Measurements from ENCODE around the gene SHISA8.

DNA sequence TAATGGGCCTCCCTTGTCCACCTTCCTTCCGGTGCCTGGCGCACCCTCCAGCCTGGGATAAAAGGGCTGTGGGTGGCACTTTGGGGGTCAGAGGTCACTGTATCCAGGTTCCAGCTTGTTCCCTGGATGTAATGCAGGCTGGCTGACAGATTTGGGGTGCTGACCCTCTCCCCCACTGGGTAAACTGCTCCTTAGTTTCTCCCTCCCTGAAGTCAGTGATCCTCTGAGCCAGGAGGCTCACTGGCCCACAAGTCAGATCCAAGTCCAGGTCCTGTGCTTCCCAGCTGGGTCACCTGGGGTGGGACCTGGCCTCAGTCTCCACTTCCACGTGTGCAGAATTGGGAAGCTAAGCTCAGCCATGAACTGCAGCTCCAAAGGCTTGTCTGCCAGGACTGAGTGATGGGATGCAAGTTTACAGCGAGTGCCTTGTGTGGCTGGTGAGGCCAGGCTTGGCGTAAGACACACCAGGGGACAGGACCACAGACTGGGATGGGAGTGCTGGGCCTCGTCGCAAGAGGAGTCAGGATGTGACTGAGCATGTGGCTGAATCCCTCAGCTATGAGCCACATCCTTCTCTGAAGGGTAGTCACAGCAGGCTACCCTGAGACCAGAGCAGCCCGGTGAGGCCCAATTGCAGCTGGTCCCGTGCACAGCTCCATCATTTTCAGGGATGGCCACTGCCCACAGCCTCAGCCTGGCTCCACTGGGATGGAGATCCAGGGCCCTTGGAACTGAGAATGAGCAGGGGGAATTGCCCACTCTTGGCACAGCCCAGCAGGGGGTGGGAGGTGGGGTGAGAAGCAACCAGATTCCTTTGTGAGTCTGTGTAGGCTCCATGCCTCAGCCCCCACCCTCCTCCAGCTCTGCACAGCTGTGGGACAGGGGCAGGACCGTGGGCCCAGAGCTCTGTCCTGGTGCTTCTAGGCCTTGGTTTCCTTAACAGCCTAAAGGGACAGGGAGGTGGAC lies 7.2 kb downstream of the SHISA8 start:
- peak; percentile 9 for TF ChIP-seq CTCF (IDR thresholded peaks at IDR 0.05; ENCODE audit: borderline replicate concordance, extremely low read depth, low read length, poor library complexity, severe bottlenecking)
- no peak for TF ChIP-seq EZH2 (IDR thresholded peaks at IDR 0.05; ENCODE audit: borderline replicate concordance, low read depth, low read length, severe bottlenecking)

Data from DND-41 (cell line).